ENCODE data around the gene TPP2. TPM values are rescaled to one million over a fixed set of nuclear protein-coding genes. Genes with fewer than 3 reads are reported as not detected.

The TPP2 gene
- total and polyA plus RNA-seq, 9 donors, result 24.0 to 50.7 (median 33.9) TPM

DNA sequence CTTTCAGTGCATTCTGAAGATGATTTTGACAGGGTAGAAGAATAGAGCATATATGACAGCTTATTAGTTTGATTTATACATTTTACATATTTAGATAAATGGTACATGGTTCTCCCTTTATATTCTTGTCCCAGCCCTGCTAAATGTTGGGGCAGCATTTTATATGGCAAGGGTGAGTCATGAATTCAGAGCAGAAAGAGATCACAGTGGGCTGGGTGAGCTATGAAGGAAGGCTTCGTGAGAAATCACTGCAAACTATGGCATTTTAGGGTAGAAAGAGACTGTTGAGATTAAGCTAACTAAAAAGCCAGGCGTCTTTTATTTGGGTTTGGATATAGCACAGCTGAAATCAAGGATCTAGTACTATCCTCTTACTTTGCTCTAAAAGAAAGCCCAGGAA is 122.0 kb downstream of the TPP2 start:
- Histone ChIP-seq H3K9me3 (no peaks in the 10 kb centered on the region), H3K4me3 (no peak overlapping the region), H3K27ac (no peak overlapping the region), H3K36me3 (no peaks in the 10 kb centered on the region), H3K4me1 (ENCODE audit: insufficient read depth) (no peaks in the 10 kb centered on the region), H3K27me3 (no peaks in the 10 kb centered on the region)
- intact Hi-C loops (cut with DNase I), result no loop called here
- DNase-seq, result no peak
- TF ChIP-seq EP300 (IDR thresholded peaks at IDR 0.05) (no peak), POLR2A (IDR thresholded peaks at IDR 0.05) (no peak)
- TF ChIP-seq, protein P1, sequence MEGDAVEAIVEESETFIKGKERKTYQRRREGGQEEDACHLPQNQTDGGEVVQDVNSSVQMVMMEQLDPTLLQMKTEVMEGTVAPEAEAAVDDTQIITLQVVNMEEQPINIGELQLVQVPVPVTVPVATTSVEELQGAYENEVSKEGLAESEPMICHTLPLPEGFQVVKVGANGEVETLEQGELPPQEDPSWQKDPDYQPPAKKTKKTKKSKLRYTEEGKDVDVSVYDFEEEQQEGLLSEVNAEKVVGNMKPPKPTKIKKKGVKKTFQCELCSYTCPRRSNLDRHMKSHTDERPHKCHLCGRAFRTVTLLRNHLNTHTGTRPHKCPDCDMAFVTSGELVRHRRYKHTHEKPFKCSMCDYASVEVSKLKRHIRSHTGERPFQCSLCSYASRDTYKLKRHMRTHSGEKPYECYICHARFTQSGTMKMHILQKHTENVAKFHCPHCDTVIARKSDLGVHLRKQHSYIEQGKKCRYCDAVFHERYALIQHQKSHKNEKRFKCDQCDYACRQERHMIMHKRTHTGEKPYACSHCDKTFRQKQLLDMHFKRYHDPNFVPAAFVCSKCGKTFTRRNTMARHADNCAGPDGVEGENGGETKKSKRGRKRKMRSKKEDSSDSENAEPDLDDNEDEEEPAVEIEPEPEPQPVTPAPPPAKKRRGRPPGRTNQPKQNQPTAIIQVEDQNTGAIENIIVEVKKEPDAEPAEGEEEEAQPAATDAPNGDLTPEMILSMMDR (IDR thresholded peaks at IDR 0.05), result no peak
- 64 to 70% (median 68%) methylated on average over 2 of the region's 2 CpGs for WGBS, 3 donors

DNA sequence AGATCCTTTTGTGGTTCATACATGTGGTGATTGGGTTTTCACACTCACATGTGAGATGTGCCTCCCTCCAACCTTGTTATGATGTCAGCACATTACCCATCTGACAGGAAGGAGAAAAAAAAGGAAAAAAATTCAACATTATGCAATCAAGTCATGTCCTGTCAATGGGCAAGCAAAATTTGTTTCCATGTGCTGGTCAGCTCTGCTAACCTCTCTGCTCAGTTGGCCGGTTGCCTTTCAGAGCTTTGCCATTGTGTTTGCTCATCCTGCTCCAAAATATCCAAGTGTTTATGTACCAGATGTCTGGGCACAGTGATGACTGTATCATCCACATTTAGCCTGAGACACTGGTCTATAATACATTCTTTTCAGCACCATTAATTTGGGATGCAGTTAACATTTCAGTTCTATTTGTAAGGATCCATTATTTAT is 125.0 kb downstream of the TPP2 start:
- intact Hi-C loops (cut with DNase I), result loop anchor here in 1 of 4 donors (5.0 kb wide), 1 partner anchor 140 kb away; no protein-coding TSS in a partner anchor
- H3K27me3 ChIP-seq, result no peaks in the 10 kb centered on the region
- H3K9me3 ChIP-seq, result no peaks in the 10 kb centered on the region
- H3K27ac ChIP-seq, result no peak overlapping the region
- 32 to 47% (median 37%) methylated on average over 1 of the region's 1 CpG for WGBS, 3 donors
- TF ChIP-seq EP300 (IDR thresholded peaks at IDR 0.05), result no peak
- no peak for TF ChIP-seq POLR2A (IDR thresholded peaks at IDR 0.05)
- TF ChIP-seq, protein P1 (IDR thresholded peaks at IDR 0.05), result no peak
- H3K36me3 ChIP-seq, result no peaks in the 10 kb centered on the region
- H3K4me3 ChIP-seq, result no peak overlapping the region
- DNase-seq, result no peak
- H3K4me1 ChIP-seq (ENCODE audit: insufficient read depth), result no peaks in the 10 kb centered on the region

DNA sequence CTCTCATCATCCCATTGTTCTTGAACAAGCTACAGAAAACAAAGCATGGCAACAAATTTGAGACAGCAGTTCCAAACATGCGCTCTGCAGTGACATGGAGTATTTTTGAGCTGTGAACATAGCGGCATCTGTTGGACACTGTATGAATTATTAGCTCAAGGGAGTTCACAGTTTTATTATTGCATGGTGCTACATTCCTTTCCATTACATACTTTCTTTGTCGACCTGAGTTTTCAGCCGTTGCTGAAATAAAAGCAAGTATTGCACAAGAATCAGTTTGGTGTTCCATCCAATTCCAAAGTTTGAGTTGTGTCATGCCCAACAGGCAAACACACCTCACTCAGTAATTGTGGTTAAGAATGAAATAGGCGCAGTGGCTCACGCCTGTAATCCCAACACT is 128.1 kb downstream of the TPP2 start:
- DNase-seq, result no peak
- H3K9me3 ChIP-seq, result no peaks in the 10 kb centered on the region
- H3K4me3 ChIP-seq, result no peak overlapping the region
- H3K27me3 ChIP-seq, result no peaks in the 10 kb centered on the region
- H3K4me1 ChIP-seq (ENCODE audit: insufficient read depth), result no peaks in the 10 kb centered on the region
- 44 to 62% (median 48%) methylated on average over 6 of the region's 6 CpGs for WGBS, 3 donors
- TF ChIP-seq POLR2A (IDR thresholded peaks at IDR 0.05) (no peak), EP300 (IDR thresholded peaks at IDR 0.05) (no peak)
- TF ChIP-seq, protein P1 (IDR thresholded peaks at IDR 0.05), result no peak
- no peaks in the 10 kb centered on the region for H3K36me3 ChIP-seq
- no peak overlapping the region for H3K27ac ChIP-seq
- intact Hi-C loops (cut with DNase I), result loop anchor here in 1 of 4 donors (5.0 kb wide), 1 partner anchor 143 kb away; no protein-coding TSS in a partner anchor

DNA sequence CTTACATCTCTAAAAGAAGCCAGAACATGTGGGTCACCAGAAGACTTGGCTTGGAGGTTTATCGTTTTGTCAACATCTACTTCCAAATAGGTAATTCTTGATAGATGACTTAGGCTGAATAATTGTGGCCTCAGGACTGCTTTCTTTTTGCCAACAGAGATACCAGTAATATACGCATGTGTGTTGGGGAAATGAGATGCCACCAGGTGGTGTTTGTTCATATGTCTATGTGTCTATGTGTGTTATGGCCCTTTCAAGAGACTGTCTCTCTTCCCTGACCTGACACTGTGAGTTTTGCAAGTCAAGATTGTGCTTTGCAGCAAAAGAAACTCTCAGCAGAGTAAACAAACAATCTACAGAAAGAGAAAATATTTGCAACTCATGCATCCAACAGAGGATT is 129.6 kb downstream of the TPP2 start:
- Histone ChIP-seq H3K4me3 (no peak overlapping the region), H3K27ac (no peak overlapping the region), H3K4me1 (ENCODE audit: insufficient read depth) (no peaks in the 10 kb centered on the region), H3K36me3 (no peaks in the 10 kb centered on the region), H3K27me3 (no peaks in the 10 kb centered on the region), H3K9me3 (no peaks in the 10 kb centered on the region)
- DNase-seq, result no peak
- 57 to 65% (median 61%) methylated on average over 2 of the region's 2 CpGs for WGBS, 3 donors
- no peak for TF ChIP-seq POLR2A (IDR thresholded peaks at IDR 0.05)
- no peak for TF ChIP-seq EP300 (IDR thresholded peaks at IDR 0.05)
- TF ChIP-seq, protein P1 (IDR thresholded peaks at IDR 0.05), result no peak
- intact Hi-C loops (cut with DNase I), result loop anchor here in 1 of 4 donors (2.0 kb wide), 1 partner anchor 146 kb away; no protein-coding TSS in a partner anchor

Other genes with a start within 250 kb of the TPP2 start
- 1 to 10 TPM in 2 of 7 donors, under 1 TPM in 3, not detected in 2; 0.43 to 4.8 (median 0.60) TPM for gene FGF14, start 194.9 kb upstream of the TPP2 start, total RNA-seq
- under 1 TPM; 0.06 to 0.80 TPM for gene FGF14, start 194.9 kb upstream of the TPP2 start, polyA plus RNA-seq
- gene METTL21C, start 98.1 kb downstream of the TPP2 start, total RNA-seq, result not detected
- gene METTL21C, start 98.1 kb downstream of the TPP2 start, polyA plus RNA-seq, result under 1 TPM; 0.08 to 0.35 TPM
- gene TEX30, start 176.8 kb downstream of the TPP2 start, total RNA-seq, result 10 to 100 TPM in 2 of 7 donors, 1 to 10 TPM in 5; 7.0 to 14.7 (median 8.4) TPM
- 1 to 10 TPM; 6.4 to 9.1 TPM for gene TEX30, start 176.8 kb downstream of the TPP2 start, polyA plus RNA-seq
- gene POGLUT2, start 202.0 kb downstream of the TPP2 start, total RNA-seq, result 1 to 10 TPM; 4.5 to 8.1 (median 6.3) TPM
- 10 to 100 TPM in 1 of 2 donors, 1 to 10 TPM in 1; 8.3 to 13.0 TPM for gene POGLUT2, start 202.0 kb downstream of the TPP2 start, polyA plus RNA-seq
- 10 to 100 TPM; 10.4 to 25.0 (median 21.9) TPM for gene BIVM, start 202.1 kb downstream of the TPP2 start, total RNA-seq
- 10 to 100 TPM; 10.8 to 13.2 TPM for gene BIVM, start 202.1 kb downstream of the TPP2 start, polyA plus RNA-seq
- gene ERCC5, start 249.0 kb downstream of the TPP2 start, total RNA-seq, result 10 to 100 TPM; 38.4 to 65.2 (median 46.1) TPM
- gene ERCC5, start 249.0 kb downstream of the TPP2 start, polyA plus RNA-seq, result 10 to 100 TPM; 40.8 to 49.6 TPM